Esophagus squamous epithelium (tissue), 4 donors: ENCODE data around the gene CDYL.

Experiments used
- POLR2A ChIP-seq, 4 donors: fragments of 450-650 bp; IDR thresholded peaks; one replicate each; pipeline ENCODE4 v1.6.1; 2017; ENCODE audit warnings: antibody characterized with exemption in 4 of 4, mild to moderate bottlenecking in 4 of 4, moderate library complexity in 3 of 4
- TF ChIP-seq, protein P1 (sequence below), 6 experiments: fragments of 450-650 bp in 4 of 6; fragments of 200-600 bp in 2 of 6; sonication (generic) in 2 of 6; IDR thresholded peaks; one replicate each; pipeline ENCODE4 v1.5.1; 2016 to 2019; ENCODE audit warnings: antibody characterized with exemption in 6 of 6, mild to moderate bottlenecking in 4 of 6, moderate library complexity in 4 of 6

GRCh38 chr6:4778086-4778485 is 1.9 kb downstream of the CDYL start:
- TF ChIP-seq, protein P1, sequence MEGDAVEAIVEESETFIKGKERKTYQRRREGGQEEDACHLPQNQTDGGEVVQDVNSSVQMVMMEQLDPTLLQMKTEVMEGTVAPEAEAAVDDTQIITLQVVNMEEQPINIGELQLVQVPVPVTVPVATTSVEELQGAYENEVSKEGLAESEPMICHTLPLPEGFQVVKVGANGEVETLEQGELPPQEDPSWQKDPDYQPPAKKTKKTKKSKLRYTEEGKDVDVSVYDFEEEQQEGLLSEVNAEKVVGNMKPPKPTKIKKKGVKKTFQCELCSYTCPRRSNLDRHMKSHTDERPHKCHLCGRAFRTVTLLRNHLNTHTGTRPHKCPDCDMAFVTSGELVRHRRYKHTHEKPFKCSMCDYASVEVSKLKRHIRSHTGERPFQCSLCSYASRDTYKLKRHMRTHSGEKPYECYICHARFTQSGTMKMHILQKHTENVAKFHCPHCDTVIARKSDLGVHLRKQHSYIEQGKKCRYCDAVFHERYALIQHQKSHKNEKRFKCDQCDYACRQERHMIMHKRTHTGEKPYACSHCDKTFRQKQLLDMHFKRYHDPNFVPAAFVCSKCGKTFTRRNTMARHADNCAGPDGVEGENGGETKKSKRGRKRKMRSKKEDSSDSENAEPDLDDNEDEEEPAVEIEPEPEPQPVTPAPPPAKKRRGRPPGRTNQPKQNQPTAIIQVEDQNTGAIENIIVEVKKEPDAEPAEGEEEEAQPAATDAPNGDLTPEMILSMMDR (IDR thresholded peaks at IDR 0.05), result no peak
- TF ChIP-seq POLR2A (IDR thresholded peaks at IDR 0.05), result no peak
